ENCODE data around the gene ASB1.

Gene ASB1

GRCh38 chr2:238473523-238473922 is 46.8 kb downstream of the ASB1 start:
- DNase-seq = no peak

DNA sequence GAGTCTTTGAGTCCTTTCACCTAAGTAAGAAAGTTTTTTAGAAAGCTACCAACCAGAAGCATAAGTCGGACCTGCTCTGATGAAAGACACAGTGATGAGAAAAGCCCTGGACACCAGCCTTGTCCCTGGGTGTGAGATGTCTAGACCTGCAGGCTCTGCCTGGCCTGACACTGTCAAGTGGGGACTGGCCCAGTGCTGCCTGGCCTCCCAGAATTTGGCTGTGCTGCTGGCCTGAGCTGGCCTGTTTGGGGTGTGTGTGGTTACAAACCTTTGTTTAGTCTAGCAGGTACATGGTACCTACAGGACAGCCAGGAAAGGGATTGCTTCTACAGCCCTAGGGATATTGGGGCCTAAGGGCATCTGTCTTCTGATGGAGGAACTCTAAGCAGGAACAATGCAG is 48.3 kb downstream of the ASB1 start:
- no peak for DNase-seq

GRCh38 chr2:238475566-238475965 is 48.8 kb downstream of the ASB1 start:
- DNase-seq = no peak

DNA sequence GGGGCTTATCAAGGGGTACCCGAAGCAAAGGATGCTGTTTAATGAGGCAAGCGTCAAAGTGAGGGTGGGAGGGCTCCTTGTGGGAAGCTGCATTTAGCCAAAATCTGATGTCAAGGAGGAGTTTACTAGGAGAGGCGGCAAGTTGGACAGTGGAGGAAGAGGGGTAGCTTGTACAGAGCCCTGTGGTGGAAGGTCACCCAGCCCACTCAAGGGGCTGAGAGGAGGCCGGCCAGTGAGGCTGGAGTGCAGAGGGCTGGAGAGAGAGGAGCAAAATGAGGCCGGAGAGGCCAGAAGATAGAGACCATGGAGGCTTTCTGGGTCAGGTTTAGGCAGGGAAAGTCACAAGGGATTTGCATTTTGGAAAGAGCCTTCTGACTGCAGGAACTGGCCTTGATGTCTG is 49.5 kb downstream of the ASB1 start:
- no peak for DNase-seq

GRCh38 chr2:238478216-238478615 is 51.5 kb downstream of the ASB1 start:
- no peak for DNase-seq

DNA sequence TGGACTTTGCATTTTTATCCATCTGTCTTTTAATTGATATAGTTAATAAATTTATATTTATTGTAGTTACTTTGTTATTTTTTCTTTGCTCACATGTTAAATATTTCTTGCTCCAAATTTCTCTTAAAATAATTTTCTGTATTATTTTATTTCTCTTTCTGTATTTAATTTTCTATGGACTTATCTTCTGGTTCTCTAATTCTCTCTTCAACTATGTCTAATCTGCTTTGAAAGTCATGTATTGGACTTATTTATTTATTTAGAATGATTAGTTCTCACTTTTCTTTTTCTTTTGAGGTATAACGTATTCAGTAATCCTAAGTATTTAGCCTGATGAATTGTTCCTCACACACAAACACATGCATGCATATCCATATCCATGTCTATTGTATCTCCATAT is 53.1 kb downstream of the ASB1 start:
- DNase-seq = no peak

DNA sequence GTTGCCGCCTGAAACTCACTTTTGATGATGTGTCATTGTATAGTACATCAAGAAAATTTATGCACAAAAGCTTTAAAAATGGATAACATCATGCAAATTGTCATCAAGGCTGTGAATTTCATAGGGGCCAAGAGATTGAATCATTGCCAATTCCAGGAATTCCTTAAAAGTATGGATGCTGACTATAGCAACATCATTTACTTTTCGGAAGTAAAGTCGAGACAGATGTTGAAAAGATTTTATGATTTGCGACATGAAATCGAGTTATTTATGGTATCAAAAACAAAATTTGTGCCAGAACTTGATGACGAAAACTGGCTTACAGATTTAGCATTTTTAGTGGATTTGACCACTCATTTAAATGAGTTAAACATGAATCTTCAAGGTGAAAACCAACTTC is 56.3 kb downstream of the ASB1 start:
- no peak for DNase-seq

DNA sequence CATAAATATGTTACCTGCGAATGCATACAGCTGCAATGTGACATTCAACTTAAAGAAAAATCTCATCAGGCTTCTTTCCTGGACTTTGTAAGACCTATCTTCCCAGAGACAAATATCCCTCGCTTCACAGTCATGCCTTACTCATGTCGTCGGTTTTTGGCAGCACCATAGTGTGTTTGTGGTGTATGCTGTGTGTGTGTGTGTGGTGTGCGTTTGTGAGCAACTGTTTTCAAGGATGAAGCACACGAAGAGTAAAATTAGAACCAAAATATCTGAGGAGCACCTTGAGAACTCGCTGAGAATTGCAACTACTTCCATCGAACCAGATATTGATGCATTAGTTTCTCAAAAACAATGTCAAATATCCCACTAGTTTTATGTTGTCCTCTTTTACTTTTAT is 56.9 kb downstream of the ASB1 start:
- DNase-seq = no peak

DNA sequence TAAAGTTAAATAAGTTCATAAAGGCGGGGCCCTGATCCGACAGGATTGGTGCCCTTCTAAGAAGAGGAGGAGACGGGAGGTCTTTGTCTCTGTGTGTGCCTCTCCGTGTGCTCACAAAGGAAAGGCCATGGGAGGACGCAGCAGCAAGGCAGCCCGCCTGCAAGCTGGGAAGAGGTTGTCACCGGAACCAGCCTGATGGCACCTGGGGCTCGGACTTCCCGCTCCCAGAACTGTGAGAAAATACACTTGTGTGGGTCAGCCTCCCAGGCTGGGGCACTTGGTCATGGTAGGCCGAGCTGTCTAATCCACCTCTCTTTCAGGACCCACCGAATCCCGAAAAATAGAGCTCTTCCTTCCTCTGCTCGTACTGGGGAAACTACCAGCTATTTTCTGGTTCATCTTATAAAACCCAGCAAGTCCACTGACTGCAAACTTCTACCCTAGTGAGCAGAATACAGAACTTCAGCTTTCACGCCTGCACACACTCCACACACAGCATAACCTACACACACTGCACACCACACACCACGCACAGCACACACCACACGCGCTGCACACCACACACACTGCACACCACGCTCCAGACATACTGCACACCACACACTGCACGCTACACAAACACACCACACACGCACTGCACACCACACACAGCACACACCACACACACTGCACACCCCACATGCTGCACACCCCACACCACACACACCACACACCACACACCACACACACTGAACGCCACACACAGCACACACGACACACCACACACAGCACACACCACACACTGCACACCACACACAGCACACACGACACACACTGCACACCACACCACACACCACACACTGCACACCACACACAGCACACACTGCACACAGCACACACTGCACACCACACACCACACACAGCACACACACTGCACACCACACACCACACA is 58.1 kb downstream of the ASB1 start:
- DNase-seq = no peak

GRCh38 chr2:238486123-238486848 is 59.6 kb downstream of the ASB1 start:
- no peak for DNase-seq

GRCh38 chr2:238487134-238487533 is 60.4 kb downstream of the ASB1 start:
- DNase-seq = no peak

GRCh38 chr2:238487652-238488346 is 61.1 kb downstream of the ASB1 start:
- DNase-seq = no peak

- no peak for DNase-seq
Measured at GRCh38 chr2:238488347-238488826, 61.7 kb downstream of the ASB1 start.

GRCh38 chr2:238489431-238489830 is 62.7 kb downstream of the ASB1 start:
- DNase-seq = no peak

DNA sequence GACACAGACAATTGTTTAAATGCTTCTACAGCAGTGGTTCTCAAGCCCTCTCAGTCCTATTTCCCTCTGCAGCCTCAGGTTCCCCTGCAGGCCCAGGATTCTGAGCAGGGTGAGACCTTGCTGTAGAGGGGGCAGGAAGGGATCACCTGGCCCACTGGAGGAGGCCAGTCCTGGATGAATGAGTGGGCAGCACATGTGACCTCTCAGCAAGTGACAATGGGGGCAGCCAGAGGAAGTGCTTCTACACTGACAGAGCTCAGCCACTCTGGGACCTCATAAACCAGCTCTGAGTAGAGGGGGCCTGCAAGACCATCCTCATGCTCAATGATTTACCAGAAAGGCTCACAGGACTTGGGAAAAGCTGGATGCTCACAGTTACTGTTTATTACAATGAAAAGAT is 63.2 kb downstream of the ASB1 start:
- no peak for DNase-seq

GRCh38 chr2:238492840-238493239 is 66.1 kb downstream of the ASB1 start:
- no peak for DNase-seq

- no peak for DNase-seq
Measured at GRCh38 chr2:238493411-238493810, 66.7 kb downstream of the ASB1 start.

- DNase-seq = no peak
Measured at GRCh38 chr2:238493880-238494572, 67.3 kb downstream of the ASB1 start.

- no peak for DNase-seq
Measured at GRCh38 chr2:238494573-238494961, 67.8 kb downstream of the ASB1 start.

DNA sequence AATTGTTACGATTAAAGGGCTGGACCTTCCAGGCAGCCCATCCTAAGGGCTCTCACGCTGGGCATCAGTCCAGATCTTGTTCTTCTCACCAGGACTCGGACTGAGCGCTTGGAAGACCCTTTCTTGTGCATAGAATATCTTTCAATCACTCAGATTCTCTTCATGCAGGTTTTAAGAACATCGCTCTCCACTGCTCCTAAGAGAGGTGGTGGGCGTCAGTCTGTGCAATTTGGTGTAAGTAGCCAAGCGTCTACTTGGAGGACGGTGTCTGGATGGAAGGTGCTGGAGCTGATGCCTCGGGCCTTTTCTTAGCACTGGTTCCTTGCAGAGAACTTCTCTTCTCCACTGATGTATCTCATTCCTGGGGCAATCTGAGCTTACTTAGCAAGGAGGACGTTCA is 68.7 kb downstream of the ASB1 start:
- no peak for DNase-seq

- DNase-seq = no peak
Measured at GRCh38 chr2:238496756-238497609, 70.3 kb downstream of the ASB1 start.

DNA sequence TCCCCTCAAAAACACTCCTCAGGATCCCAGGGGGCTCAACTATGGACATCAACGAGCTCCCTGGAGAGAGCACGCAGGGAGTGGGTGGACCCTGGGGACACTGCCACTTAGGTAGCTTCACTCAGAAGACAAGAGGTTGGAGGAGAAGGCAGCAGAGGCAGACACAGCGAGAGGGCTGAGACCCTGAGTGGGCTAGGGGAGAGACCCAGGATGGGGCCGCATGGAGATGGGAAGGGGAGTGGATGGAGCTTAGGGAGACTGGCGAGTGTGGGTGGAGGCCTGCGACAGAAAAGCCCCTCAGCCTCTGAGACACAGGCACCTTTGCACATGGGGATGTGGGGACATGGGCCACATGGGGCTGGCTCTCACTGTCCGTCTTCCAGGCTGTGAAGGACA is 70.9 kb downstream of the ASB1 start:
- no peak for DNase-seq
